MM.1S (cell line): ENCODE measurements around the gene GRAMD1A.

Experiments used
- DNase-seq: peaks from one replicate; pipeline ENCODE4 v3.0.0-alpha.2; 2015
- H2AFZ ChIP-seq: fragments of 300-600 bp; sonication (generic); 2 replicates; pipeline ENCODE4 v1.6.0; 2016; ENCODE audit warnings: antibody characterized with exemption, low read length
- H3F3A ChIP-seq: fragments of 300-600 bp; sonication (generic); 2 replicates; pipeline ENCODE4 v1.6.1; 2016; ENCODE audit warnings: mild to moderate bottlenecking, antibody characterized with exemption, low read length, moderate library complexity, mixed read lengths; ENCODE audit not compliant: insufficient read depth
- H3K27ac ChIP-seq: fragments of 300-600 bp; sonication (generic); 2 replicates; pipeline ENCODE4 v1.5.1; 2016; ENCODE audit warnings: mild to moderate bottlenecking, low read length
- H3K27me3 ChIP-seq: fragments of 300-600 bp; sonication (generic); replicated peaks from 2 replicates; pipeline ENCODE4 v1.6.0; 2016; ENCODE audit warnings: low read length; ENCODE audit not compliant: insufficient read depth
- H3K36me3 ChIP-seq: fragments of 300-600 bp; sonication (generic); replicated peaks from 2 replicates; pipeline ENCODE4 v1.6.1; 2016; ENCODE audit warnings: mild to moderate bottlenecking, low read length, mixed read lengths; ENCODE audit not compliant: insufficient read depth
- H3K4me1 ChIP-seq: fragments of 300-600 bp; sonication (generic); 2 replicates; pipeline ENCODE4 v1.6.1; 2016; ENCODE audit warnings: low read length, mixed read lengths
- H3K4me2 ChIP-seq: fragments of 300-600 bp; sonication (generic); 2 replicates; pipeline ENCODE4 v1.6.0; 2016; ENCODE audit warnings: low read depth, low read length
- H3K4me3 ChIP-seq: fragments of 300-600 bp; sonication (generic); 2 replicates; pipeline ENCODE4 v1.5.1; 2016; ENCODE audit warnings: low read length, mixed read lengths
- H3K79me2 ChIP-seq: fragments of 300-600 bp; sonication (generic); 2 replicates; pipeline ENCODE4 v1.6.1; 2016; ENCODE audit warnings: mixed run types, low read length, mixed read lengths
- H3K9ac ChIP-seq: fragments of 300-600 bp; sonication (generic); 2 replicates; pipeline ENCODE4 v1.6.1; 2016; ENCODE audit warnings: low read length, mixed read lengths
- H3K9me2 ChIP-seq: fragments of 300-600 bp; sonication (generic); replicated peaks from 2 replicates; pipeline ENCODE4 v1.6.1; 2016; ENCODE audit warnings: mild to moderate bottlenecking, low read length, mixed read lengths; ENCODE audit not compliant: insufficient read depth
- H3K9me3 ChIP-seq: fragments of 300-600 bp; sonication (generic); replicated peaks from 2 replicates; pipeline ENCODE4 v1.6.1; 2016; ENCODE audit warnings: mild to moderate bottlenecking, low read length, mixed read lengths; ENCODE audit not compliant: insufficient read depth
- H4K20me1 ChIP-seq: fragments of 300-600 bp; sonication (generic); 2 replicates; pipeline ENCODE4 v1.6.1; 2016; ENCODE audit warnings: mild to moderate bottlenecking, low read length, moderate library complexity, mixed read lengths; ENCODE audit not compliant: insufficient read depth
- EZH2 ChIP-seq: fragments of 300-600 bp; sonication (generic); optimal IDR thresholded peaks from 2 replicates; pipeline ENCODE3; 2017; ENCODE audit warnings: low read depth, mild to moderate bottlenecking, antibody characterized with exemption, low read length, mixed read lengths
- EZH2phosphoT487 ChIP-seq: fragments of 300-600 bp; sonication (generic); IDR thresholded peaks from 2 replicates; pipeline ENCODE4 v1.6.1; 2018; ENCODE audit warnings: antibody characterized with exemption, low read length
- TF ChIP-seq, protein P1 (sequence below): fragments of 300-600 bp; sonication (generic); IDR thresholded peaks from 2 replicates; pipeline ENCODE4 v1.5.1; 2016; ENCODE audit warnings: antibody characterized with exemption, low read length, mixed read lengths

The GRAMD1A gene

DNA sequence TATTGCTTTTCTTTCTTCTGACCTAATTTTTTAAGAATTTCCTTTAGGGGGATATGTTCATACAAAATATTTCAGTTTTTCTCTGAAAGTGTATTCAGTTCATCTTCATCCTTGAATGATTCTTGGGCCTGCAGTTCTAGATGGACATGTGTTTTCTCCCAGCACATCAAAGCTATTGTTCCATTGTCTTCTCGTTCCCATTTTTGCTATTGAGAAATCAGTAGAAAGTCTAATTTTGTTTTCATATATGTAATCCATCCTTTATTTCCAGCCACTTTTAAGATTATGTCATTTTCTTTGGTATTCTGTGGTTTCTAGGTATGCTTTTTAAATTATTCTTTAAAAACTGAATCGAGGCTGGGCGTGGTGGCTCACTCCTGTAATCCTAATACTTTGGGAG, 15.8 kb upstream of the GRAMD1A start:
- no peaks in the 10 kb centered on the region for H3K4me1 ChIP-seq
- DNase-seq, result no peak
- no peak overlapping the region for H3K27ac ChIP-seq
- no peaks in the 10 kb centered on the region for H3F3A ChIP-seq
- H3K9me2 ChIP-seq, result no peaks in the 10 kb centered on the region
- no peaks in the 10 kb centered on the region for H3K9me3 ChIP-seq
- no peak overlapping the region for H2AFZ ChIP-seq
- H3K4me2 ChIP-seq, result no peak overlapping the region
- no peak for TF ChIP-seq EZH2phosphoT487
- TF ChIP-seq, protein P1, sequence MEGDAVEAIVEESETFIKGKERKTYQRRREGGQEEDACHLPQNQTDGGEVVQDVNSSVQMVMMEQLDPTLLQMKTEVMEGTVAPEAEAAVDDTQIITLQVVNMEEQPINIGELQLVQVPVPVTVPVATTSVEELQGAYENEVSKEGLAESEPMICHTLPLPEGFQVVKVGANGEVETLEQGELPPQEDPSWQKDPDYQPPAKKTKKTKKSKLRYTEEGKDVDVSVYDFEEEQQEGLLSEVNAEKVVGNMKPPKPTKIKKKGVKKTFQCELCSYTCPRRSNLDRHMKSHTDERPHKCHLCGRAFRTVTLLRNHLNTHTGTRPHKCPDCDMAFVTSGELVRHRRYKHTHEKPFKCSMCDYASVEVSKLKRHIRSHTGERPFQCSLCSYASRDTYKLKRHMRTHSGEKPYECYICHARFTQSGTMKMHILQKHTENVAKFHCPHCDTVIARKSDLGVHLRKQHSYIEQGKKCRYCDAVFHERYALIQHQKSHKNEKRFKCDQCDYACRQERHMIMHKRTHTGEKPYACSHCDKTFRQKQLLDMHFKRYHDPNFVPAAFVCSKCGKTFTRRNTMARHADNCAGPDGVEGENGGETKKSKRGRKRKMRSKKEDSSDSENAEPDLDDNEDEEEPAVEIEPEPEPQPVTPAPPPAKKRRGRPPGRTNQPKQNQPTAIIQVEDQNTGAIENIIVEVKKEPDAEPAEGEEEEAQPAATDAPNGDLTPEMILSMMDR, result no peak
- no peak for TF ChIP-seq EZH2
- H3K9ac ChIP-seq, result no peak overlapping the region
- H3K27me3 ChIP-seq, result peaks cover 37% of the 10 kb centered on the region
- no peaks in the 10 kb centered on the region for H4K20me1 ChIP-seq
- H3K36me3 ChIP-seq, result no peaks in the 10 kb centered on the region
- H3K79me2 ChIP-seq, result no peaks in the 10 kb centered on the region
- H3K4me3 ChIP-seq, result no peak overlapping the region

DNA sequence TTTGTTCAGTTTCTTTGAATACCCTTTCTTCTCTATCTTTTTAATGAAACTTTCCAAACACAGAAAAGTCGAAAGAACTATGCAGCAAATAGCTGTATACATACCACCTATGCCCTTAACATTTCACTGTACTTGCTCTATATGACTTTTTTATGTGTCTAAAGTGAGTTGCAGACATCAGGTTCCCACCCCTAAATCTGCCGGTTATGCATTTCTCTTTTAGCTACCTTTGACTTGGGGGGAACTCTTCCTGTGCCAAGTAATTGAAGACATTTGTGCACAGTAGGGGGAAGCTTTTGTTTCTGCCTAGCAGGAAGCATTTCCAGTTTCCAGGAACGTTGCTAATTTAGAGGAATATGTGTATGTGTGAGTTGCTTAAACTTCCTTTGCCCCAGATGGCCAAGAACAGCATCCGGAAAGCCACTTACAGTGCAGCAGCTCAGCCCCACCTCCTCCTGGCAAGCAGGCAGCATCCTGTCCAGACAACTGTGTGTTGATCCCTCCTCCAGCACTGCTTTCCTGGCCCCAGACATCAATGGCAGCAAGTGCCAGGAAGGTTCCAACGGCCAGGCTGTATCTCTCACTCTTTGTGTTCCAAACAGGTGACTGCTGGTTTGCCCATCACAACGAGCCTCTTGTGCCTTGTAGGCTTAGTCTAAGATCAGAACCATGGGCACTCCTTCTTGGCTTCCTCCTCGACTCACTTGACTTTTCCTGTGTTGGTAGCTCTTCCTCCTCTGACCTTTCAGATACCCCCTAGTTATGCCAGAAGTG, 14.7 kb upstream of the GRAMD1A start:
- Histone ChIP-seq H3K27me3 (peaks cover 29% of the 10 kb centered on the region), H3K4me2 (no peak overlapping the region), H3K9ac (no peak overlapping the region), H3K79me2 (no peaks in the 10 kb centered on the region), H3K36me3 (no peaks in the 10 kb centered on the region), H3K9me3 (no peaks in the 10 kb centered on the region), H3K4me3 (no peak overlapping the region), H3K9me2 (no peaks in the 10 kb centered on the region), H2AFZ (no peak overlapping the region), H3K27ac (no peak overlapping the region), H4K20me1 (no peaks in the 10 kb centered on the region), H3K4me1 (no peaks in the 10 kb centered on the region), H3F3A (no peaks in the 10 kb centered on the region)
- no peak for TF ChIP-seq EZH2phosphoT487
- TF ChIP-seq, protein P1, result no peak
- TF ChIP-seq EZH2, result no peak
- DNase-seq, result no peak

DNA sequence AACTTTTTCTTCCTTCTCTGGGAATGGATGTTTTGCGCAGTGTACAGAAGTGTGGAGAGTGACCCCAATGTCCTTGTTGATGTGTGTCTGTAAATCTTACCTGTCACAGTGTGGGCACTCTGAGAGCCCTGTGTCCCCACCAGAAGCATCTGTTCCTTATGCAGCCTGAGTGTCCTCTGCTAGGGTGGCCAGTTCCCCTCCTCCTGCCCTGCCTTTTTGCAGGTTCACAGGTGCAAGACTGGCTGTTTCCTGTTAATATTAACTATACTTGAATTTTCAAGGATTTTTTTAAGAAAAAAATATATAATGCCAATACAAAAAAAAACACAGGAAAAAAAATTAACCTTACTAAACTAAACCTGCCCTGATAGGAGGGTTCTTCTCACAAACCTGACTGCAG, 12.0 kb upstream of the GRAMD1A start:
- Histone ChIP-seq H3K4me3 (no peak overlapping the region), H2AFZ (no peak overlapping the region), H3K4me1 (no peaks in the 10 kb centered on the region), H3F3A (no peaks in the 10 kb centered on the region), H4K20me1 (no peaks in the 10 kb centered on the region), H3K9ac (no peak overlapping the region), H3K36me3 (no peaks in the 10 kb centered on the region), H3K9me3 (no peaks in the 10 kb centered on the region), H3K79me2 (no peaks in the 10 kb centered on the region), H3K27me3 (peaks cover 16% of the 10 kb centered on the region), H3K9me2 (no peaks in the 10 kb centered on the region), H3K4me2 (no peak overlapping the region), H3K27ac (no peak overlapping the region)
- no peak for DNase-seq
- TF ChIP-seq, protein P1, result no peak
- TF ChIP-seq EZH2phosphoT487 (no peak), EZH2 (no peak)
